Endothelial cell (in vitro differentiated cells): ENCODE measurements around the gene ITGB6. TPM values are rescaled to one million over a fixed set of nuclear protein-coding genes. Genes with fewer than 3 reads are reported as not detected.

Experiments
- DNase-seq: peaks from one replicate; pipeline ENCODE4 v3.0.0; 2021; ENCODE audit warnings: low spot score
- H3K27ac Mint-ChIP-seq: one replicate; pipeline ENCODE4 v1.8.0; 2021; ENCODE audit warnings: mixed read lengths, inconsistent platforms; ENCODE audit not compliant: unreplicated experiment
- H3K27me3 Mint-ChIP-seq: one replicate; pipeline ENCODE4 v1.8.0; 2021; ENCODE audit warnings: mild to moderate bottlenecking, moderate library complexity, mixed read lengths, inconsistent platforms; ENCODE audit not compliant: unreplicated experiment
- H3K36me3 Mint-ChIP-seq: one replicate; pipeline ENCODE4 v1.8.0; 2021; ENCODE audit warnings: mild to moderate bottlenecking, low read depth, mixed read lengths, inconsistent platforms; ENCODE audit not compliant: unreplicated experiment
- H3K4me1 Mint-ChIP-seq: one replicate; pipeline ENCODE4 v1.8.0; 2021; ENCODE audit warnings: mild to moderate bottlenecking, mixed read lengths, inconsistent platforms; ENCODE audit not compliant: unreplicated experiment
- H3K4me3 Mint-ChIP-seq: one replicate; pipeline ENCODE4 v1.8.0; 2021; ENCODE audit warnings: mild to moderate bottlenecking, mixed read lengths, inconsistent platforms; ENCODE audit not compliant: unreplicated experiment
- H3K9me3 Mint-ChIP-seq: one replicate; pipeline ENCODE4 v1.8.0; 2021; ENCODE audit warnings: mixed read lengths, inconsistent platforms; ENCODE audit not compliant: unreplicated experiment
- CTCF ChIP-seq: fragments of 200-600 bp; sonication (generic); IDR thresholded peaks from one replicate; pipeline ENCODE4 v1.5.0; 2021; ENCODE audit warnings: antibody characterized with exemption; ENCODE audit not compliant: unreplicated experiment
- total RNA-seq: library from RNA; stranded (reverse); fragmentation: NEBNext Ultra II Directional; extraction: Animal tissue kit (Norgen Biotek cat#: 25700); gene quantifications from one replicate; pipeline ENCODE4 v1.2.1, GENCODE V29; 2021; ENCODE audit not compliant: unreplicated experiment

Gene ITGB6
- total RNA-seq, 1 donor from 2014 or later = not detected

- DNase-seq = no peak
- TF ChIP-seq CTCF = no peak
- Mint-ChIP-seq H3K27ac (no peak overlapping the region), H3K36me3 (no peaks in the 10 kb centered on the region), H3K4me3 (no peak overlapping the region), H3K4me1 (no peaks in the 10 kb centered on the region), H3K27me3 (no peaks in the 10 kb centered on the region), H3K9me3 (no peaks in the 10 kb centered on the region)
Observed at GRCh38 chr2:160207804-160208654, 8.0 kb upstream of the ITGB6 start.

GRCh38 chr2:160207271-160207670, 7.2 kb upstream of the ITGB6 start:
- Mint-ChIP-seq H3K4me3 (no peak overlapping the region), H3K4me1 (no peaks in the 10 kb centered on the region), H3K9me3 (no peaks in the 10 kb centered on the region), H3K27me3 (no peaks in the 10 kb centered on the region), H3K27ac (no peak overlapping the region), H3K36me3 (no peaks in the 10 kb centered on the region)
- no peak for TF ChIP-seq CTCF
- no peak for DNase-seq

GRCh38 chr2:160206436-160206835, 6.4 kb upstream of the ITGB6 start:
- Mint-ChIP-seq H3K4me1 (no peaks in the 10 kb centered on the region), H3K9me3 (no peaks in the 10 kb centered on the region), H3K36me3 (no peaks in the 10 kb centered on the region), H3K27ac (no peak overlapping the region), H3K4me3 (no peak overlapping the region), H3K27me3 (no peaks in the 10 kb centered on the region)
- DNase-seq = no peak
- TF ChIP-seq CTCF = no peak

- Mint-ChIP-seq H3K36me3 (no peaks in the 10 kb centered on the region), H3K4me1 (no peaks in the 10 kb centered on the region), H3K27ac (no peak overlapping the region), H3K27me3 (no peaks in the 10 kb centered on the region), H3K4me3 (no peak overlapping the region), H3K9me3 (no peaks in the 10 kb centered on the region)
- TF ChIP-seq CTCF = no peak
- no peak for DNase-seq
Observed at GRCh38 chr2:160205505-160205904, 5.4 kb upstream of the ITGB6 start.

- Mint-ChIP-seq H3K27me3 (no peaks in the 10 kb centered on the region), H3K4me3 (no peak overlapping the region), H3K4me1 (no peaks in the 10 kb centered on the region), H3K9me3 (no peaks in the 10 kb centered on the region), H3K27ac (no peak overlapping the region), H3K36me3 (no peaks in the 10 kb centered on the region)
- TF ChIP-seq CTCF = no peak
- DNase-seq = no peak
Observed at GRCh38 chr2:160203422-160203821, 3.4 kb upstream of the ITGB6 start.
